Stimulated activated CD4-positive, alpha-beta T cell treated with anti-CD3 and anti-CD28 coated beads, Interleukin-1b, Interleukin-23, amount 100 ng/mL, for 1 hour (primary cell): ENCODE results near the gene TYW1.
"Not testable (repeated sequence)": the region's sequence is repeated elsewhere in the genome, so short reads cannot be mapped to it uniquely, and the experiment has no call there.

ENCODE experiments used
- DNase-seq, 2 donors: peaks; one replicate each; pipeline ENCODE4 v3.0.0-alpha.2; 2020; ENCODE audit warnings: low read depth in 2 of 2

The TYW1 gene

DNA sequence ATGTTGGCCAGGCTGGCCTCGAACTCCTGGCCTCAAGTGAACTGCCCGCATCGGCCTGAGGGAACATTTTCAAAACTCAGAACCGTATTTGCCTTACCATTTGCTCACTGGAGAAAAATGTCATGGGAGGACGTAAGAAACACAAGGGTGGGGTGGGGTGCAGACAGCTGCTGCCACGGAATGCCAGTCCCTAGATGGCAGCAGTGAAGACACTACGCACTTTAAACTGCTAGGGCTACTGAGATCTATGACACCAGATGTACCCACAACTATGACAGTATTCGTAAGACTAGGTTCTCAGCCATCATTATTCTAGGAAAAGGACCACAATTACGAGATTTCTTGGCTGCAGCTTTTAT, 2.0 kb upstream of the TYW1 start:
- DNase-seq, result peak in 1 of 2 donors; percentile 7

DNA sequence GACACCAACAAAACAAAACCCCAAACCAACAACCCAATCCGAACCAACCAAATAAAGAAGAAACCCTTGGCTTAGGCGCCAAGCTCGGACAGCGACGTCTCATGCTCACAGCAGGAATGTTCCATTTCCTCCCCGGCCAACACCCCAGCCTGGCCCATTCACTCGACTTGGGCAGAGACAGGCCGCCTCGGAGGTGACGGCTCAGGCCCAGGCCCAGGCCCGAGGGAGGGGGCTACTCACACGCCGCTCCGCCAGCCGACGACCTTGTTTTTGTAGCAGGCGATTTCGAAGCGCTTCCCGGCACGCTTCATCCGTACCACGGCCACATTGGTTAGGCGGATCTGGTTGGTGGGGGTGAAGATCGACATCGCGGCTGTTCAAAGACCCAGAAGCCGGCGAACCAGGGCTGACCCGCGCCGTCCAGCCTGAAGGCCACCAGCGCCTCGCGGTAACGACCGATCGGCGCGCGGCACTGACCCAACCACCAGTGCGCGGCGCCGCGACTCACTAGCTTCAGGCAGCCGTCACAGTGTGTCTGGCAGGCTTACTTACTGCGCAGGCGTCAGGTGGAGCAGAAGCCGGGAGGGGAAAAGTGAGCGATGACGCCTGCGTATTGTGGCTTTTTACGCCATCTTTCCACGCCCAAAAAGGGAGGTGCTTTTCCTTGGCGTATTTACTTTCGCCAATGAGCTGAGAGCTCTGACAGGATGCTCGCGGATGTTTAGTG, 1.4 kb upstream of the TYW1 start, which contains the start of gene SBDS:
Gene SBDS (minus strand): TSS at position 537 of the 727 bp plus-strand sequence. CDS start 169 bp downstream, at position 368.
- peak; percentile 68 to 82 for DNase-seq

DNA sequence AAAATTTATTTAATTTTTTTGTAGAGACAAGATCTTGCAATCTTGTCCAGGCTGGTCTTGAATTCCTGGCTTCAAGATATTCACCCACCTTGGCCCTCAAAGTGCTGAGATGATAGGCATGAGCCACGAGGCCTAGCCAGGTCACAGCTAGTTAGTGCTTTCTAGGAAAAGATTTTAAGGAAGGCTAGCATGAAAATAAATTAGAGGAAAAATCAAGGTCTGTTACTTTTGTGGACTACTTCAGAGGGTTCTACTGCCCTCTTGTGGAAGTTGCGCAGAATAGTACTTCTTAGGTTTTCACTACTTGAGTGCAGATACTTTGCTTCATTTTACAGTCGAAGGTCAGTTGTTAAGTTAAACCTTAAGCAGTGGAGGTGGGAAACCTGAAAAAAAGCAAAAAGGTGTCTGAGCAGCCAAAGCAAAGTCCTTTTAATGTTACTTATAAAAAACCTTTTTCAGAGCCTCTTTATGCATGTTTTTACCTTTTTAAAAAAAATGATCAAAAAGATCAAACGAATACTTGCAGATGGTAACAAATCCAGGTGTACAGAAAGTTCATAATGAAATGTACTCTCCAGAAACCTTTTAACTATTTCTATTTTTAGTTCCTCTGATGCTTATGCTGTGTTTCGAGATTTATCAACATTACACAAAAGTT, 4.1 kb downstream of the TYW1 start:
- not testable (repeated sequence) for DNase-seq

DNA sequence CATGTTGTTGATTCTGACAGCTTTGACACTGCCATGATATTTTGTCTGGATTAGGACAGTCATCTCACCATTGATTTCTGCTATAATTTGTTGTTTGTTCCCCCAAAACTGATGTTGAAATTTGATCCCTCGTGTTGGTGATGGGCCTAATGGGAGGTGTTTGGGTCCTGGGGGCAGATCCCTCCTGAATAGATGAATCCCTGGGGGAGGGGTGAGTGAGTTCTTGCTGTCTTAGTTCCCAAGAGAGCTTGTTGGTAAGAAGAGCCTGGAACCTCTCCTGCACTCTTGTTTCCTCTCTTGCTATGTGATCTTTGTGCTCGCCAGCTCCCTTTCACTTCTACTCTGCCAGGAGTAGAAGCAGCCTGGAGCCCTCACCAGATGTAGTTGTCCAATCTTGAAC, 7.5 kb downstream of the TYW1 start:
- DNase-seq, result not testable (repeated sequence)

DNA sequence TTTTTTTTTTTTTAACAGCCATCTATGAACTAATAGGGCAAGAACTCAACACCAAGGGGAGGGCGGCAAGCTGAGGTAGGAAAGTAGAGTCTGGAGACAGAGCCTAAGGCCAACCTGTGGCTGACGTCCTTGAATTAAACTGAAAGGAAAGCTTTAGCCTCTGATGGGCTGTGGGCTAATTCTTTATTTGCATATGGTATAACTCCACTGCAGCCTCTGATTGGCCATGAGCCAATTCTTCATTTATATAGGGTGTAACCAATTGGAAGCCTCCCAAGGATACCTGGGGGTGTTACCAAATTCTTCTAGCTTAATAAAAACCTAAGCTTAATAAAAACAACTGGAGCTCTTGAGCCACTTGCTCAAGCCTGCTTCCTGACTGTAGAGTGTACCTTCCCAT, 10.3 kb downstream of the TYW1 start:
- no peak for DNase-seq

DNA sequence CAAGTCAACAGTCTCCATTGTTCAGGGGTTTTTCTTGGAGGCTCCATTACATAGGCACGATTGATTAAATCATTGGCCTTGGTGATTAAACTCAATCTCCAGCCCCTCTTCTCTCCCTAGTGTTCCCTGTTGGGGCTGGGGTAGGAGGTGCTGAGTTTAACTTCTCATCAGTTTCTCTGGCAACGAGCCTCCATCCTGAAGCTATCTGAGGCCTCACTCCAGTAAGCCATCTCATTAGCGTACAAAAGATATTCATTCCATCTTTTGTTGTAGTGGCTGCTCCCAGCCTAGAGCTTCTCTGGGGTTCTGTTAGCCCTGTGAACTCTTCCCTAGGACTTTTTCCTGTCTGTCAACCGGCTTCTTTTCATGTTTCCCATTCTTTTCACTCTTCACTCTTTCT, 11.6 kb downstream of the TYW1 start:
- DNase-seq, result no peak

DNA sequence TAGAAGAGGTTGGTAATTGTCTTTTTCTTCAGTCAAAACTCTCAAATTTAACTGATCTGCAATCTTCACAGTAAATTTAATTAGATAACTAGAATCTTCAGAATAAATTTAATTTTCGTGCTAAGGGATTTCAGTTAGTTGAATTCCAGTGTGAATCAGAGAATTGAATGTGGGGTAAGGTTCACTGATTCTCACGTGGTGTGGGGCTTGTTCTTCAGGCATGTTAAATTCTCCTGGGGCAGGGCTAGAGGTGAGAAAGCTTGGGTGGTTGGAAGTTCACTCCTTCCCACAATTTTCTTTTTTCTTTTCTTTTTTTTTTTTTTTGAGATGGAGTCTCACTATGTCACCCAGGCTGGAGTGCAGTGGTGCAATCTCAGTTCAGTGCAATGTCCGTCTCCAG, 13.0 kb downstream of the TYW1 start:
- DNase-seq, result not testable (repeated sequence)

DNA sequence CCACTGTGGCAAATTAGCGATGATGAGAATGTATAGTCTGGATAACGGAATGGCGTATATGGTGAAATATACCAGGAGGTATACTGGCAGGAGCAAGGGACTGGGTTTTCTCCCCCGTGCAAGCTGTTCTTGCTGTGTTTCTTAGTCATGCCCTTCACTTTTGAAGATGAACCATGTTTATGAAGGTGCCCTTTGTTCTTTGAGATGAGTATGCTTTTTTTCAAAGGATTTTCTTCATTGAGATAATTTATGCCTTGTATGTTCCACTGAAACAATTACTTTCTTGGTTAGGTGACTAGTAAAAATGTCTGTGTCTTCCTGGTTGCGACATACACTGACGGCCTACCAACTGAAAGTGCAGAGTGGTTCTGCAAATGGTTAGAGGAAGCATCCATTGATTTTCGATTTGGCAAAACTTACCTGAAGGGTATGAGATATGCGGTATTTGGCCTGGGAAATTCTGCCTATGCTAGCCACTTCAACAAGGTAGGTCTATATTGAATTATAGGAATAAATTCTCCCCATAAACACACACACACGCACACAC, 17.5 kb downstream of the TYW1 start:
- DNase-seq, result not testable (repeated sequence)

DNA sequence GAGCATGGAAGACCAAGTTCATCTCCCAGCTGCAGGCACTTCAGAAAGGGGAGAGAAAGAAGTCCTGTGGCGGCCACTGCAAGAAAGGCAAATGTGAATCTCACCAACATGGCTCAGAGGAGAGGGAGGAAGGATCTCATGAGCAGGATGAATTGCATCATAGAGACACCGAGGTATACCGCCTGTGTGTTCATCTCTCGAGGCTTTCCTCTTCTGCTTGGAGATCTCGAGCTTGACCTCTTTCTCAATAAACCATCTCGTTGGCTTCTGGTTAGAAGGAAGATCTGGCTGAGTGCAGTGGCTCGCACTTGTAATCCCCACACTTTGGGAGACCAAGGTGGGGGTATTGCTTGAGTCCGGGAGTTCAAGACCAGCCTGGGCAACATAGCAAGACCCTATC, 21.3 kb downstream of the TYW1 start:
- not testable (repeated sequence) for DNase-seq

DNA sequence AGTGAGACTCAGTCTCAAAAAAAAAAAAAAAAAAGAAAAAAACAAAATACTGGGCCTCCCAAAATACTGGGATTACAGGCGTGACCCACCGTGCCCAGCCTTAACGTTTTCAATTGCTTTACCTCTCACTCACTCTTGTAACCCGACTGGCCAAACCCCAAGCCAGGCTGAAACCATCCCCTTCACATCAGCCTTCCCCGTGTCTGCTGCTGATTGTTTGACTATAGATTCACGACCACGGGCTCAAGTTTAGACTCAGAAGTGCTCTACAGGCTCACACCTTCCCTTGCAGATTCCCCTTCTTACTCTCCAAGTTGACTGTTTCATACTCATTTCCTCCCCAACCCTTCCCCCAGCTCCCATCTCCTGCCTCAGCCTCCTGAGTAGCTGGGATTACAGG, 22.3 kb downstream of the TYW1 start:
- DNase-seq, result no peak

DNA sequence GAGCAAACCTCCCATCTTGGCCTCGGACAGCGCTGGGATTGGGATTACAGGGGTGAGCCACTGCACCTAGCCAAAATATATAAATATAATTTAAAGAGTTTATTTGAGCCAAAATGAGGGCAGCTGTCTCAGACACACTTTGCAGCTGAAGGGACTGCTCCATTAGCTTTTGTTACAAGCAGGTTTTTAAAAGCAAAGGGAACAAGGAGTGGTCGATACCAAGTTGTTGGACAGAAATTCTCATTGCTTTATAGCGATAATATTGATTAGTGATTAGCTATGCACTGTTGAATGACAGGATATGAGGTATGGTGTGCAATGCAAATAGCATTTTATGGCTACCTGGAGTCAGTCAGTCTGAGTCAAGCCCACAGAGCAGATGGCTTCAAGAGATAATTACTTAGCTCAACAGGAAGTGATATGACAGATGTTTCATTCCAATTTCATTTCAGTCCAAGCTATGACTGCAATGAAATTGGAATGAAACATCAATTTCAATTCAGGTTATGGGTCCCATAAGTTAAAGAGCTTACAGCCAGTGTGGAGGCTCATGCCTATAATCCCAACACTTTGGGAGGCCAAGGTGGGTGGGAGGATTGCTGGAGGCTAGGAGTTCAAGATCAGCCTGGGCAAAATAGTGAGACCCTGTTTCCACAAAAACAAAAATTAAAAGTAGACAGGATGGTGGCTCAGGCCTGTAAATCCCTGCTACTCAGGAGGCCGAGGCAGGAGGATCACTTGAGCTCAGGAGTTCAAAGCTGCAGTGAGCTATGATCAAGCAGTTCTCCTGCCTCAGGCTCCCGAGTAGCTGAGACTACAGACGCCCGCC, 23.1 kb downstream of the TYW1 start:
- no peak for DNase-seq

DNA sequence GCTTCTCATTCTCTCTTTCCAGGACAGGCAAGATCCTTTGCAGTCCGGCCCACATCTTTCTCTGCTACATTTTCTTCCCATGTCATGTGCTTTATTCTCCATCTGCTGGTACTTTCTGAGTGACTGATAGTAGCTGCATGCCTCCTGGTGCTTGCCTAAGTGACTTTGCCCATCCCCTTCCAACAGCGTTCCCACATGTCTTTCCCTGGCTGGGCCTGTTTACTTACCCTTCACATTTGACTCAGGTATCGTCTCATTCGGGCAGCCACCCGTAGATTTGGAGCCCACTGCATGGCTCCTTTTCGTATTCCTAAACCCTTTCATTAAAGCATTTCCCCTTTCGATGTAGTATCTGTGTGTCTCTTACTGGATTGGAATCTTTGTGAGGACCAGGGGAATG, 24.6 kb downstream of the TYW1 start:
- no peak for DNase-seq

DNA sequence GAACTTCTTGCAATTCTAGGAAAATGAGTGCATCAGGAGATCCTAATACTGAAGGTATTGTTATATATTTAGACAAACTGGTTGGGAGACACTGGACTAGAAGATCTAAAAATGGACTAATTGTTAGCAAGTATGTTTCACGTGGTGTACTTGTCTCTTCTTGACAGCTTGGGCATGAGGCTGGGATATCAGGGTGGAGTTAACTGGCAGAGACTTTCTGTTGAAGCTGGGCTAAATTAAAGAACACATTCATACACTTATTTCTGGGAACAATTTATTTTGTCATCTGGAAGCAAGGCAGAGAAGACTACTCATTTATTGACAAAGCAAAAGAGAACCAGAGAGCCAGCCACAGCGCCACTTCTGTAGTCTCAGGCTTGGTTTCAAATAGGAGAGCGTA, 25.9 kb downstream of the TYW1 start:
- no peak for DNase-seq

DNA sequence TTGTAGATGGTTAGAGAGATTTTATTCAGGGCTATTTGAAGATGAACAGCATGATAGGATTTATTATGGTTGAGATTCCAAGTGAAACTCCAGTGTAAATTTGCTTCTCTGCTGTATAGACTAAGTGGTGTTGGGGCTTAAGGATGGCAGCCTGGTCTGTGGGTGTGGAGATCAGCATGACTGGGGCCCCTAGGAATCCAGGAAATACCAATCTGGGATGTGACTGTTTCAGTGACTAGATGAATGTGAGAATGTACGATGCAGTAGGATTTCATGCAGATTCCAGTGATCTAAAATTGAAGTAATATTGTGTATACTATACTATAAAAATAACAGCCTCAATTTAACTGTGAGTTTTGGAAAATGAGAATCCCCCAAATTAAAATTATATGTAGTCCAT, 28.8 kb downstream of the TYW1 start:
- not testable (repeated sequence) for DNase-seq

DNA sequence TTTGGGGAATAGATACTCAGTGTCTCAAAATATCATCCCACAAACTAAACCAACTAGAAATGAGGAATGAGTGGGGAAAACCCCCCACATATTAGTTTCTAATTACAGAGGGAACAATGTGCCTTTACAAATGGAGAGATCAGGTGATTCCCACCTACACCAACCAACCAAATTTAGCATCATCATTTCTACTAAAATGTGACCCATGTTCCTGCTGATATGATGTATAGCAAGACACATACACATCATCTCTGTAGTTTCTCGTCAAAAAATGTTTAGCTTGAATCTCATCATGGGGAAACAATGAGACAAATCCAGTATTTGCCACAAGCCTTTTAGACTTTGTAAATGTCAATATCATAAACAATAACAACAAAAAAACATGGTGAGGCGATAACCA, 35.1 kb downstream of the TYW1 start:
- DNase-seq, result not testable (repeated sequence)

DNA sequence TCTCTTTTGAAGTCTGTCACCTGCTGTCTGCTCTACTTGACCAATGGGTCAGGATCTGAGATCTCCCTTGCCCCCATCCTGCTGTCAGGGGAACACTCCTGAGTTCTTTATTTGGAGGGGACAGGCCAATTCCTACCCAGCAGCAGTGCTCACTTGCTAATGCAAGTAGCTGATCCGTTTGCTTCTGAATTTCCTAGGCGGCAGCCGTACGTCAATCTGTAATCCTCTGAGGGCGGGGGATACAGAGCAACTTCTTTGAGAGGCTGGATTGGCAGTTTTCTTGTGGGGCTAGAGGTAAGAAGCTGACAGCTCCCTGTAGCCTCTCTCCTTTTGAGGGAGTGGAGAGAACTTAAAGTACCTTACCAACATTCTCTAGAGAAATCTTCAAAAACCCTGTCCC, 36.6 kb downstream of the TYW1 start:
- DNase-seq, result no peak

DNA sequence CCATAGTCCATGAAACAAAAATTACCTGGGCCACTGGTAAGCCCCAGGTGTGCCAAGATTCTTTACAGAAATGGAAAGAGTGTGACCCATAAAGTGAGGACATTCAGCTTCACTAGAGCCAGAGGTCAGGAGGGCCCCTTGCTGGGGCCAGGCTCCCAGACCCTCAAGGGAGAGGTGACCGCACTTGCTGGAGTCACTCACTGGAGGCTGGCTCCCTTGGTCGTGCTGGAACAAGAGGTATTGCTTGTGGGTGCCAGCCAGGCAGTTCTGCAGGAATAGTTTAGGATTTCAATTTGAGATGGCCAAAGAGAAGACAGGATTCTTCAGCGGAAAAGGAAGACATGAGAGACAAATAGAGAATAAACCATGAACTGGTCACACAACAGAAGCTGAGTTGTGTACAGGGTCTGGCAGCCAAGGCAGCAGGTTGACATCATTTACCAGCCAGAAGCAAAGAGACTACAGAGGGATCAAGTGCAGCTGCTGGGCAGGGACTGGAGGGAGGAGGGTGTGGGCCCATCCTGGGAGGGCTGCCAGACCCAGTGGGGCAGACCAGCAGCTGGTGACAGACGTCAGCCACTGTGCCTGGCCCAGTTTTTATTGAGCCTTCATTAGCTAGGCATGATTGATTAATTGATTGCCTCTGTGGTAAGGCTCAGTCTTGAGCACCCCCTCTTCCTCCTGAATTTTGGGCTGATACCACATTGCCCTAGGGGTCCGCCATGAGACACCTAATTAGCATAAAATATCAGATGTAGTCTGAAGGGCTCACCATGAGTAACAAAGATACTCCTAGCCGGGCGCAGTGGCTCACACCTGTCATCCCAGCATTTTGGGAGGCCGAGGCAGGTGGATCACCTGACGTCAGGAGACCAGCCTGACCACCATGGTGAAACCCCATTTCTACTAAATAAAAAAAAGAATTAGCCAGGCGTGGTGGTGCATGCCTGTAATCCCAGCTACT, 40.1 kb downstream of the TYW1 start:
- DNase-seq, result not testable (repeated sequence)

DNA sequence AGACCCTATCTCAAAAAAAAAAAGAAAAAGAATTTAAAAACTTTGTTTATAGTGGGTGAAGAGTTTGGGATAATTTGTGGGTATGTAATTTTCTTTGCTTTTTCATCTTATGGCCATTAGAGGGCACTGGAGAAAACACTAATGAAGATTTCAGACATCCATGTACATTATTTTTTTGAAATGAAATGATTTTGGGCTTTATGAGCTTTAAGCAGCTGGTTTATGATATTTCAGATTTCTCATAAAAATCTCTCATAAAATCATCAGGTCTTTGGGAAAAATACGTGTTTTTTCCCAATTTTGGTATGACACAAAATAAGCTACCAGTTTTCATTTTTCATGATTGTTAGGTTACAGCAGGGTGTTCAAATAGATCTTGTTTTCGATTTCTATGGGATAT, 44.2 kb downstream of the TYW1 start:
- DNase-seq, result not testable (repeated sequence)

DNA sequence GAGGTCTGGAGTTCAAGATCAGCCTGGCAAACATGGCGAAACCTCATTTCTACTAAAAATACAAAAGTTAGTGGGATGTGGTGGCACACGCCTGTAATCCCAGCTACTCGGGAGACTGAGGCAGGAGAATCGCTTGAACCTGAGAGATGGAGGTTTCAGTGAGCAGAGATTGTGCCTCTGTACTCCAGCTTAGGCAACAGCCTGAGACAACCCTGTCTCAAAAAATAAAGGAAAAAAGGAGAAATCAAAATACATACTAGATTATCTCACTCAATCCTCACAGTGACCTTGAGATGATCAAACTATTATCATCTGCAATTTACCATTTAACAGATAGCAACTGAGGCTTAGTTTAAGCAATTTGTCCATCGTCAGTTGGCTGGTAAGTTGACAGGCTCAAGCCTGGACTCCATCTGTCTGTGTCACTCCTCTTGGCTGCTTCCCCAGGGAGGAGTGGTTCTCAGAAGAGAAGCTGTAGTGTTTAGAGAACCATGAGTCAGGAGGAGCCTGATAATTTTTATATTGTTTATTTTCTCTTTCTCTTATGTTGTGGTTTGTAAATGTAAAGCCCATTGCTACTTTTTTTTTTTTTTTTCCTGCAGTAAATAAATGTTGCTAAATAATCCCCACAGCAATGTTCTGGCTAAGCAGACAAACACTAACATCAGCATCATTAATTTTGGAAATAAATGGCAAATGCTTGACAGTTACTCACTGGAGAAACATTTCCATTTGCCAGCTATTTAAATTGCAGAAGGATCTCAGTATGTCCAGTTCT, 46.3 kb downstream of the TYW1 start:
- DNase-seq, result not testable (repeated sequence)

DNA sequence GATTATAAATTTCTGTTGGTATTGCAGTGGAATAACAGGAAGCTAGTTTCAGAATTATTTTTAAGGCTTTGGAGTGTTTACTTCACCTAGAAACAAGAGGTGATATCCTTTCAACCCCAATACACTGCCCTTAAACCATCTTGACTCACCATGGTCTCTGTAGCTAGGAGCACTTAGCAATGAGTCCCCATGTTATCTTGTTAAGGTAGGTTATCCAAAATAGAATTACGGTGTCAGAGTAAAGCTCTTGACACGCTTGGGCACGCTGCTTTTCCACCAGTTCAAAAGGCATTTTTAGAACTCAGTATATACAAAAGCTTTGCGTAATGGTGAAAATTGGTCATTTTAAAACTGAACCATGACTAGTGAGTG, 46.9 kb downstream of the TYW1 start:
- DNase-seq, result not testable (repeated sequence)
